ENCODE measurements around the gene MRE11.

The MRE11 gene

DNA sequence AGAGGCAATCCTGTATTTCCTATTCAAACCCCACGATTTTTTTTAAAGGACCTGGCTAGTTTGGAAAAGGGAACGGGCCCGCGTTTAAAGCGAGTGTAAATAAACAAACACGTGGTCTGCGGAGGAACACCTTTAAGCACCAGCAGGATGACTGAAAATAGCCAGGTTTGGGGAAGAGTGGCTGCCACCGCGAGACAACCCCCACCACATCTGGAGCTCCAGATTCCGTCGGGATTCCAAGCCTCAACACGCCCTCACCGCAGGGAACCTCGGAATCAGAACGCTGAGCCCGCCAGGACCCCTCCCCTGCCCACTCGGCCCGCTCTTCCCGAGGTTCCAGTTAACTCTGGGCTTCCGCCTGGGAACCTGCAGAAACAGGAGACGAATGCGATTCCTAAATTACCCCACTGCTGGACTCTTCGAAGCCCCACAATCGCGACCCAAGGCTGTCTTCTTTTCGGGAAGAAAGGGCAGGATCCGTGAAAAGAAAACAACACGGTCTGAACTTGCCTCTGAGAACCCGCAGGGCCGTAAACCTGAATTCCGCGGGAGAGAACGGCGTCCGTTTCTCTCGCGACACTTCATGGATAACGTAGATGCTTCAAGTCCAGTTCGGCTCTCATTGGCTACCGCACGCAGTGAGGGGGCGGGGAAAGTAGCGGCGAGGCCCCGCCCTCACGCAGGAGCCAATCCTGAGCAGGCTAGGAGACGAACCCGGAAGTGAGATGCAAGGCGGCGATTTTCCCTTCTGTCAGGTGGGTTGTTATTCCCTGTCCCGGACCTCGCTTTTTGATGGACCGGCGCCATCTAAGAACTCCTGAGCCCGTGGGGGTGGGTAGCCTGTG lies at the start of gene MRE11, which contains the start of gene ANKRD49:
MRE11 (minus strand) TSS at position 564 of the 845 bp plus-strand sequence. CDS start 1,043 bp downstream, outside the sequence.
ANKRD49 (plus strand) TSS at position 704 of the 845 bp plus-strand sequence. CDS start 2,710 bp downstream, outside the sequence.
- DNase-seq (ENCODE audit: low read depth) = peak; percentile 95

DNA sequence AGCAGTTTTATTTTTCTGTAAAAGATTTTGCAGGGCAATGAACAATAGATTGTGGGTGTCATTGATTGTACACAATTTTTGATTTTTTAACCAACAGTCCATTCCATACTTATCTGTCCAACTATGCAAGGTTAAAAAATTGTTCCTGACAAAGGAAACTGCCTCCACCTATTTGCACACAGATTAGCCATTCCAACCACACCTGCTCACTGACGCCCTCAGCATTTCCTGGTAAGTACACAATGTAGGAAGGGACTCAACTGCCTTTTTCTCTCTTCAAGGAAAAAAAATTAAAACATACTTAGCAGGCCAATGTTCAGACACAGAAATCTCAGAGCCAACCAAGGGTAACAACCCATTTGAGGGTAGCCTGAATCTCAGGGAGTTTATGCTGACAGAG lies 45.8 kb upstream of the MRE11 start:
- no peak for DNase-seq (ENCODE audit: low read depth)

GRCh38 chr11:94537031-94537600 lies 43.5 kb upstream of the MRE11 start:
- peak; percentile 30 for DNase-seq (ENCODE audit: low read depth)

- no peak for DNase-seq (ENCODE audit: low read depth)
Measured at GRCh38 chr11:94536386-94536785, 42.7 kb upstream of the MRE11 start.

- DNase-seq (ENCODE audit: low read depth) = no peak
Measured at GRCh38 chr11:94533696-94534630, 40.3 kb upstream of the MRE11 start.

DNA sequence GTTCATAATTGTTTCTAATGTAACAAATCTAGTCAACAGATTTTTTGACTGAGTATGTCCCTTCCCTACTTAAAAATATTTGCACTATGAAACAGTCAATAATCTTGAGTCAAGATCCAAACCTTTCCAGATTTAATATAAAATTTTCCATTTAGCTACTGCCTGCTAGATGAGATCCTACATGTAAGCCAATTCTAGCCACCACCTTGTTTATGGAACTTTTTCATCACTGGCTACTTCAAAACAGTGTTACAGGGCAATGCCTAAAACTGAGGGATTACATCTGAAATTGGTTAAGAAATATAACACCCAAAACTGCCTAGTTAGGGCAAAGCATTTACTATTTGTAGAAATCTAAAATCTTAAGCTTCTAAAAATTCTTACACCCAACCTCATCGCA lies 39.6 kb upstream of the MRE11 start:
- no peak for DNase-seq (ENCODE audit: low read depth)

- no peak for DNase-seq (ENCODE audit: low read depth)
Measured at GRCh38 chr11:94532211-94532610, 38.6 kb upstream of the MRE11 start.

DNA sequence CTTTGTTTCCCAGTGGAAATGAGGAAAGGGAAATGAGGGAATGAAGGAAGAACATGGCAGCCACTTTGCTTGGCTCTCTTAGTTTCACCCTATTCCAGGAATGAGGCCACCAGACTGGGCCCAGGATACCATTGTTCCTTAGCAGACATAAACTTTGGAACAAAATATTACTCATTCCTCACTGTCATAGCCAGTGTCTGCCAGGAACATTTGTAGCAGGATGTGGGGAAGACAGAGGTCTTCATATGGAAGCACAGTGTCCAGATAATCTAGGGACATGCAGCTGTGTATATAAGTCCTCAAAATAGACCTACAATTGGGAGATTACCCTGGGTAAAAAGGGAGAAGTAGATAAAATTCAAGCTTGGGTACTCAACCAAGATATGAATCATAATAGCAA lies 34.9 kb upstream of the MRE11 start:
- DNase-seq (ENCODE audit: low read depth) = no peak

GRCh38 chr11:94526645-94527438 lies 33.2 kb upstream of the MRE11 start:
- no peak for DNase-seq (ENCODE audit: low read depth)

DNA sequence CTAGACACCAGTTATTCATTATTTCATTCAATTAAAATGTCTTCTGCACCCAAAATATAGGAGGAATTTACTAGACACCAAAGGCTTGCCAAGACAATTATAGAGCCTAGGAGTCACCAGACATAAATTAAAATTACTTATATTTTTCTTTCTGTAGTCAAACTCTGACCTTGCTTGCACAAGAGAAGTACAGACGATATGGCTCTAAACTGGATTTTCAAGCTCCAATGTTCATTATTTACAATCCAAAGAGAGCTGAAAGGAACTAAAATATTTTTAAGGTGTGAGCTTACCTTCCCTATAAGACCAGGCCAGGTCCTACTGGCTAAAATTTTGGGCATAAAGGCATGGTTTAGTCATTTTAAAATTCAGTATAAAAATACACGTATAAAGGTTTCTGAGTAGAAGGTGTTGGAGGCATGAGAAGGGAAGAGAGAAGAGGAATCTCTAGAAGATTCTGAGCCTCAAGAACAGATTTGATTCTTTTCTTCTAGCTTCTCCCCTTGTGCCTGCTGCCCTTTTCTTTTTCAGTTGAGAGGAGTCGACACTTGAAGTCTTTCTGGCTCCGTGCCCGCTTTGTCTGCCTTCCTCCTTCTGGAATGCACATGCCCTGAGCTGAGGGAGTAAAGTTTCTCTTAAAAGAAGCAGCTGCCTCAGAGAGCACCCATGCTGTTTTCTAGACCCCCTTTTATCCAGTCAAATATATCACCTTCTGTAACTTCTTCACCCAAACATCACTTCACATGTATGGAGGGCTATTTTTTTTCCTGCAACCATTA lies 32.1 kb upstream of the MRE11 start:
- peak; percentile 40 for DNase-seq (ENCODE audit: low read depth)

DNA sequence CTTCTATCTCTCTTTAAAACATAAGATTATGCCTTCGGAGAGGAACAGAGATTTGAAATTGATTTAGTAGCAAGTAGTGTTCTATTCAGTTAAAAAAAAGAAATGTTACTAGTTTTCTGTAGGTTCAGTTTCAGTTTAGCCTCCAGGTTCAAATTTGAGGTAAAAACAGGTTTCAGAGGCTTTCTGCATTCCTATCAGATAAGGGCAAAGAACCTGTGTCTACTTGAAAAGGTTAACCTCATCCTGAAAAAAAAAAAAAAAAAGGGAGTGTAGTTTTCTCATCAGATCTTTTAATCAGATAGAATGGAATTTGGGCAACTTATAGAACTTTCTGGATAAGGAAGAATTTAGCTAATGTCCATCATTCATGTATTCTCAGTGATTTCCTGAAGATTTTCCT lies 30.7 kb upstream of the MRE11 start:
- no peak for DNase-seq (ENCODE audit: low read depth)

- DNase-seq (ENCODE audit: low read depth) = no peak
Measured at GRCh38 chr11:94521684-94522083, 28.0 kb upstream of the MRE11 start.

DNA sequence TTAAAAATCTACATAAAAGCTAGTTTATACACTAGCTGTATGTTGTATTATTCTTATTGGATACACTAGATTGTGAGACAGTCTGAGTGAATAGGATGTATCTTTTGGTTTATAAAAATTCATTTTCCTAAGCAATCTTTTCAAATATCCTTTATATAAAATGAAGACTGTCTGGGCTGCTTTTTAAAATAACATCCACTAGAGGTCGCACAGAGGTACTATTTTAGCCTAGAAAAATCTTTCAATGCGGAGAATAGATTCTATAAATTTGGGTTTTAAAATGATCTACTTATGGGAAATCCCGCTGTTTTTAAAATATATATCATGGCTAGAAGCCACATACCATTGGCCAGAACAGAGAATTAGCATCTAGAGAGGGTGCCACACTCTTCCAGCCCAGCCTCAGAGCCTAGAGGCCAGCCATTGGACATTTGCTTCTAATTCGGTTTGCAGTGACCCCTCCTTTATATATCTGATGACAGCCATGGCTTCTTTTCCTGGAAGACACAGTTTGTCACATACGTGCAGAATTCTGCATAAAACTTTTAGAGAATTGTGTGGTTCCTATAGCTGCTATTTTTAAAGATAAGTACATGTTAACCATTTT lies 25.9 kb upstream of the MRE11 start:
- no peak for DNase-seq (ENCODE audit: low read depth)

GRCh38 chr11:94518300-94518699 lies 24.7 kb upstream of the MRE11 start:
- no peak for DNase-seq (ENCODE audit: low read depth)

GRCh38 chr11:94516725-94517124 lies 23.1 kb upstream of the MRE11 start:
- no peak for DNase-seq (ENCODE audit: low read depth)

DNA sequence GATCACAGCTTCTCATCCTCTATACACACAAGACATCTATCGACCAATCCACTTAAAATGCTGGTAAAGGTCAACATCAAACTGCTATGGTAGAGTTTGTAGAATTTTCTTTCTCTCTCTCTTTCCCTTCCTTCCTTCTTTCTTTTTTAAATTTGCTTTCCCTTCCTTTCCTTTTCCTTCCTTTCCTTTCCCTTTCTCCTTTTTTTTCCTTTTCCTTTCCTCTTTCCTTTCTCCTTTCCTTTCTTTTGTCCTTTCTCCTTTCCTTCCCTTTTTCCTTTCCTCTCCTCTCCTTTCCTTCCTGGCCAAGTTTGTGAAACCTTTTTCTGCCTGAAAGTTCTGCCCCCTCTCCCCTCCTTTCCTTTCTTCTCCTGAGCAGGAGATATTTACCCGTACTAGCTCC lies 21.8 kb upstream of the MRE11 start:
- DNase-seq (ENCODE audit: low read depth) = no peak

DNA sequence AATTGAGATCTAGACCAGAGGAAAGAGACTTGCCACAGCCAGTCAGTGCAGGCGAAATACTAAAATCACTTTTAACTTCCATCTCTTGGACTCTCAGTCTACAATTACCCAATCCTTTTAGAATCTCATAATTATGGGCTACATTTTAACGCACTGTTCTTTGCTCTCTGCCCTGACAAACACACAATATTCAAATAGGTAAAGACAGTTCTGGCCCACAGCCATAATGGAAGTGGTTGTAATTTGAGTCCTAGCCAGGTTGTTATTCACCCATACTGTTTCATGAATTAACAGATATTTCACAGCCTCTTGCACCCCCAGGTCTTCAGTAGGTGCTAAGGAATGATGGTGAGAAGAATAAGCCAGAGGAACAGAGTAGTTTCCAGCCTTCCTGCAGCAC lies 19.4 kb upstream of the MRE11 start:
- no peak for DNase-seq (ENCODE audit: low read depth)

- no peak for DNase-seq (ENCODE audit: low read depth)
Measured at GRCh38 chr11:94511932-94512781, 18.5 kb upstream of the MRE11 start, which contains the start of gene C11orf97. TSS of gene C11orf97 (plus strand) at chr11:94512461. CDS start at chr11:94512529, 68 bp downstream.

GRCh38 chr11:94507485-94507884 lies 13.8 kb upstream of the MRE11 start:
- DNase-seq (ENCODE audit: low read depth) = no peak

Data from fibroblast of the conjunctiva (primary cell).